Testis (tissue), 3 donors: Measurements from ENCODE around the gene CELF2. TPM values are rescaled to one million over a fixed set of nuclear protein-coding genes. Genes with fewer than 3 reads are reported as not detected.

Source experiments
- DNase-seq: peaks from one replicate; pipeline ENCODE4 v3.0.0-alpha.2; 2019
- H3K27ac ChIP-seq, 2 donors: fragments of 200-600 bp; sonication (generic); one replicate each; pipeline ENCODE4 v1.5.1; 2019
- H3K27me3 ChIP-seq: fragments of 200-600 bp; sonication (generic); one replicate; pipeline ENCODE4 v1.5.1; 2019
- H3K36me3 ChIP-seq: fragments of 200-600 bp; sonication (generic); one replicate; pipeline ENCODE4 v1.5.1; 2017; ENCODE audit warnings: low read depth; ENCODE audit errors: missing control alignments
- H3K4me1 ChIP-seq: fragments of 200-600 bp; sonication (generic); one replicate; pipeline ENCODE4 v1.5.1; 2019
- H3K4me3 ChIP-seq, 2 donors: fragments of 200-600 bp; sonication (generic); one replicate each; pipeline ENCODE4 v1.5.1; 2017 to 2019
- H3K9me3 ChIP-seq: fragments of 200-600 bp; sonication (generic); one replicate; pipeline ENCODE4 v1.5.1; 2017
- CTCF ChIP-seq, 3 experiments: fragments of 450-650 bp in 2 of 3; fragments of 200-600 bp in 1 of 3; sonication (generic) in 1 of 3; IDR thresholded peaks; one replicate each; pipeline ENCODE4 v1.5.1; 2016 to 2019; ENCODE audit warnings: antibody characterized with exemption in 3 of 3, mild to moderate bottlenecking in 2 of 3, moderate library complexity in 1 of 3
- POLR2A ChIP-seq: fragments of 450-650 bp; IDR thresholded peaks from one replicate; pipeline ENCODE4 v1.6.1; 2017; ENCODE audit warnings: antibody characterized with exemption, mild to moderate bottlenecking, moderate library complexity
- WGBS, 2 donors: methylation state at CpG; one replicate each; pipeline ENCODE4 v1.1.5; 2018; 5-methylcytosine and 5-hydroxymethylcytosine counted together
- intact Hi-C: fragments of 100-400 bp; cut with DNase I; formaldehyde crosslinking; loops from one replicate; pipeline ENCODE4 v1.15.1; 2023; ENCODE audit warnings: low total_unique reads
- polyA plus RNA-seq: library from polyadenylated mRNA; stranded (reverse); fragments of 350-450 nt; fragmentation: Illumina TruSeq; extraction: RNeasy Lipid Tissue Mini Kit (QIAGEN cat#74804); gene quantifications from one replicate; pipeline ENCODE4 v1.2.3, GENCODE V29; 2014; ENCODE audit warnings: low read depth, low replicate concordance; ENCODE audit not compliant: insufficient read depth
- total RNA-seq, 2 donors: library from RNA; depleted of rRNA; stranded (reverse); fragments of >200 nt; gene quantifications; one replicate each; pipeline ENCODE4 v1.2.3, GENCODE V29; 2016

The CELF2 gene
- total and polyA plus RNA-seq, 3 donors from 2014 or later: 17.5 to 41.6 (median 27.8) TPM

GRCh38 chr10:11322698-11323097 is 305.0 kb downstream of the CELF2 start:
- Histone ChIP-seq H3K4me1 (no peaks in the 10 kb centered on the region), H3K36me3 (no peaks in the 10 kb centered on the region), H3K4me3 (no peak overlapping the region), H3K27me3 (no peaks in the 10 kb centered on the region), H3K9me3 (no peaks in the 10 kb centered on the region), H3K27ac (no peak overlapping the region)
- DNase-seq: no peak
- 92 to 100% methylated on average over 1 of the region's 1 CpG for WGBS, 2 donors
- no peak for TF ChIP-seq CTCF (IDR thresholded peaks at IDR 0.05)
- TF ChIP-seq POLR2A: no peak
- intact Hi-C loops: no loop called here

- Histone ChIP-seq H3K27me3 (no peaks in the 10 kb centered on the region), H3K36me3 (no peaks in the 10 kb centered on the region), H3K27ac (no peak overlapping the region), H3K4me1 (peaks cover 17% of the 10 kb centered on the region), H3K9me3 (no peaks in the 10 kb centered on the region), H3K4me3 (no peak overlapping the region)
- TF ChIP-seq POLR2A: no peak
- TF ChIP-seq CTCF (IDR thresholded peaks at IDR 0.05): no peak
- intact Hi-C loops: no loop called here
- no peak for DNase-seq
- WGBS, 2 donors: 96 to 98% methylated on average over 11 of the region's 11 CpGs
These were observed 307.2 kb downstream of the CELF2 start for GRCh38 chr10:11324761-11325321.

GRCh38 chr10:11325817-11326216 is 308.1 kb downstream of the CELF2 start:
- 81 to 84% methylated on average over 2 of the region's 2 CpGs for WGBS, 2 donors
- intact Hi-C loops: no loop called here
- H3K27me3 ChIP-seq: no peaks in the 10 kb centered on the region
- H3K4me1 ChIP-seq: peaks cover 26% of the 10 kb centered on the region
- TF ChIP-seq CTCF (IDR thresholded peaks at IDR 0.05) (no peak), POLR2A (no peak)
- H3K36me3 ChIP-seq: no peaks in the 10 kb centered on the region
- H3K9me3 ChIP-seq: no peaks in the 10 kb centered on the region
- no peak for DNase-seq
- H3K27ac ChIP-seq: no peak overlapping the region
- H3K4me3 ChIP-seq: no peak overlapping the region

- Histone ChIP-seq H3K4me3 (no peak overlapping the region), H3K27ac (no peak overlapping the region), H3K36me3 (no peaks in the 10 kb centered on the region), H3K9me3 (no peaks in the 10 kb centered on the region), H3K27me3 (no peaks in the 10 kb centered on the region), H3K4me1 (peaks cover 28% of the 10 kb centered on the region)
- intact Hi-C loops: no loop called here
- WGBS, 2 donors: 90 to 92% methylated on average over 12 of the region's 12 CpGs
- TF ChIP-seq CTCF (IDR thresholded peaks at IDR 0.05): no peak
- no peak for TF ChIP-seq POLR2A
- no peak for DNase-seq
These were observed 308.6 kb downstream of the CELF2 start for GRCh38 chr10:11326241-11326640.

GRCh38 chr10:11326913-11327616 is 309.4 kb downstream of the CELF2 start:
- Histone ChIP-seq H3K9me3 (no peaks in the 10 kb centered on the region), H3K4me3 (no peak overlapping the region), H3K27me3 (no peaks in the 10 kb centered on the region), H3K36me3 (no peaks in the 10 kb centered on the region), H3K4me1 (peaks cover 32% of the 10 kb centered on the region), H3K27ac (no peak overlapping the region)
- no peak for DNase-seq
- TF ChIP-seq POLR2A (no peak), CTCF (IDR thresholded peaks at IDR 0.05) (no peak)
- 83 to 84% methylated on average over 11 of the region's 11 CpGs for WGBS, 2 donors
- intact Hi-C loops: no loop called here
